VCaP (cell line): ENCODE results near the gene ARPC2.

ENCODE experiments used
- H3K27ac ChIP-seq: fragments of 450-650 bp; 2 replicates; pipeline ENCODE4 v1.5.1; 2017
- CTCF ChIP-seq: fragments of 450-650 bp; conservative IDR thresholded peaks from 2 replicates; pipeline ENCODE4 v1.5.1; 2017; ENCODE audit warnings: mild to moderate bottlenecking, moderate library complexity

ARPC2 gene

DNA sequence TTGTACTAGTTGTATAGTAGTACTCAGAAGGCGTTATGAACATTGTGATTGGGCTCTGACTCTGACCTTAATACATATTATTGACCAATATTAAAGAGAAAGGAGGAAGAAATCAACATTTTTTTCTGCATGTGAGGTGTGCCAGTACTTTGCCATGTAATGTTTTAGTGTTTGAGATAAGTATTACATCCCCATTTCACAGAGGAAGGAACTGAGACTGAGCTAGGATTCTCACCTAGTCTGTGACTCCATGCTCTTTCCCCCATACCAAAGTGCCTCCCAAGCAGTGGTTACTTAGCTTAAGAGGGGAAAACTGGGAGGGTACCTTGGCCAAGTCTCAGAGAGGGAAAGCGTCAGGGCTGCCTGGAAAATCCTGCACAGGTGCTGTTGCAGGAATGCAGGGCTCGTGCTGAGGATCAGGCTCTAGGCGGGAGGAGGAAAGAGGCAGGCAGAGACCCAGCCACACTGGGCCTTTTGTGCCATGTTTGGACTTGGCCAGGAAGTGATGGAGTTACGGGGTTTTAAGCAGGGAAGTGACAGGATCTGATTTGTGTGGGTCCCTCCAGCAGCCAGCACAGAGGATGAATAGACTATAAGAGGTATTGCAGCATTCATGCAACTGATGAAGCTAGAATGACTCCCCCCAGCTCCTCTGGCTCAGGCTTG, 55.0 kb downstream of the ARPC2 start:
- H3K27ac ChIP-seq, result peak overlapping the region; percentile 66; the same call in 1 of the 2 replicates
- no peak for TF ChIP-seq CTCF

DNA sequence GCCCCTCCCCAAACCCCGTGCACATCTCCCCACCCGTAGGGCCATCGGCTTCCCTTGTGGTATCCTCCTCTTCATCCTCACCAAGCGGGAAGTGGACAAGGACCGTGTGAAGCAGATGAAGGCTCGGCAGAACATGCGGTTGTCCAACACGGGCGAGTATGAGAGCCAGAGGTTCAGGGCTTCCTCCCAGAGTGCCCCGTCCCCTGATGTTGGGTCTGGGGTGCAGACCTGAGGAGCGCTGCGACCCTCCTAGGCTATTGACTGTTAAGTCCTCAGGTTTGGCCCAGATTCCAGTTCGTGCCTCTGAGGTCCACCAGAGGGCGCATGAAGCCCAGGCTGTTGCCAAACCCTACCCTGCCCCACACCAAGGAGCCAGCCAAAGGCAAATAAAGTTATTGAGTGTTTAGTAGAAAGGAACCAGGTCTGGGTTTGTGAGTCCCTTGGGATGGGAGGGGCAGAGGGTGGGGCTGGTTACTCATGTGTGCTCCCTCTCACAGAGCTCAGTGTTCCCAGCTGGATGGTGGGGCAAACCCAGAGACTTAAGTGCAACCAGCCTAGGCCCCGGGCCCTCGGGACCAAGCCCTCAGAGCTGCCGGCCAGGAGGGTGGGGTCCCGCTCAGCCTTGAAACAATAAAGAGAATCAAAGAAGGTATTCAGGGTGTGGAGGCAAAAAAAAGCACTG, 55.7 kb downstream of the ARPC2 start:
- H3K27ac ChIP-seq, result peak overlapping the region; percentile 66
- peak; percentile 93 for TF ChIP-seq CTCF

GRCh38 chr2:218273214-218273907, 56.4 kb downstream of the ARPC2 start:
- peak overlapping the region; percentile 66 for H3K27ac ChIP-seq

- no peak for TF ChIP-seq CTCF
- H3K27ac ChIP-seq, result peak overlapping the region; percentile 66; the same call in 1 of the 2 replicates
Measured at GRCh38 chr2:218273908-218274249, 56.9 kb downstream of the ARPC2 start.

DNA sequence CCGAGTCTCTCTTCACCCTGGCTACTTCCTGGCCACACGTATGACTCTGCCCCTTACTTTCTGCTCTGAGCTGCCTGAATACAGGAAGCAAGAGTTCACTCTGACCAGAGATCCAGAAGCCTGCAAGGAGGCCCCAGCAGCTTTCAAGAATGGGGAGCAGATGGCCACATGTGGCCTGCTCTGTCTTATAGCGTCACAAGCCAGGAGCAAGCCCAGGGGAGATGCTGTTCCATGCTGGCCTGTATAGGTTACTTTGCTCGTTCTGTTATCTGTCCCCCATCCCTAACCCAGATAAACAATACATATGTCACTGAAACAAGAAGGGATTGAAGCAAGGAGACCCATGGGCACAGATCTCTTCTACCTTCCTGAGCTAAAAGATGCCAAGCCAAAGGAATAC, 57.6 kb downstream of the ARPC2 start:
- no peak for TF ChIP-seq CTCF
- peak overlapping the region; percentile 66; the same call in 1 of the 2 replicates for H3K27ac ChIP-seq

GRCh38 chr2:218275371-218276072, 58.5 kb downstream of the ARPC2 start:
- H3K27ac ChIP-seq, result no peak overlapping the region
- no peak for TF ChIP-seq CTCF

- peak; percentile 41 for TF ChIP-seq CTCF
- H3K27ac ChIP-seq, result no peak overlapping the region
Measured at GRCh38 chr2:218276986-218277755, 60.2 kb downstream of the ARPC2 start.
